ENCODE results near the gene C1orf115.

GRCh38 chr1:220717800-220718640 lies 27.9 kb downstream of the C1orf115 start:
- TF ChIP-seq POLR2A (IDR thresholded peaks at IDR 0.05), result no peak
- no peak for TF ChIP-seq CTCF (IDR thresholded peaks at IDR 0.05)
- no peak for TF ChIP-seq POLR2AphosphoS5 (IDR thresholded peaks at IDR 0.05)

Measured in stomach (tissue), 4 donors.